NOMO-1 (cell line): ENCODE data around the gene MGMT.

Experiments used
- DNase-seq, 2 experiments: peaks; one replicate each; lab custom pipeline; 2025; ENCODE audit not compliant: unreplicated experiment in 2 of 2; lab: John Stamatoyannopoulos, UW

Gene MGMT

GRCh38 chr10:129536336-129536735 is 69.3 kb downstream of the MGMT start:
- no peak for DNase-seq

GRCh38 chr10:129537151-129537550 is 70.1 kb downstream of the MGMT start:
- DNase-seq: no peak

GRCh38 chr10:129538236-129538635 is 71.2 kb downstream of the MGMT start:
- no peak for DNase-seq

GRCh38 chr10:129541200-129541599 is 74.2 kb downstream of the MGMT start:
- DNase-seq: no peak

- no peak for DNase-seq
These were observed 74.9 kb downstream of the MGMT start for GRCh38 chr10:129541748-129542487.

GRCh38 chr10:129542589-129542988 is 75.5 kb downstream of the MGMT start:
- no peak for DNase-seq

GRCh38 chr10:129544205-129545202 is 77.5 kb downstream of the MGMT start:
- DNase-seq: no peak

- no peak for DNase-seq
These were observed 78.2 kb downstream of the MGMT start for GRCh38 chr10:129545261-129545660.

GRCh38 chr10:129546106-129546505 is 79.1 kb downstream of the MGMT start:
- no peak for DNase-seq

GRCh38 chr10:129547608-129548007 is 80.6 kb downstream of the MGMT start:
- DNase-seq: no peak

GRCh38 chr10:129548600-129548999 is 81.6 kb downstream of the MGMT start:
- no peak for DNase-seq

GRCh38 chr10:129550076-129550475 is 83.0 kb downstream of the MGMT start:
- no peak for DNase-seq

GRCh38 chr10:129550658-129551057 is 83.6 kb downstream of the MGMT start:
- no peak for DNase-seq

- no peak for DNase-seq
These were observed 85.1 kb downstream of the MGMT start for GRCh38 chr10:129552119-129552518.

GRCh38 chr10:129553928-129554327 is 86.9 kb downstream of the MGMT start:
- DNase-seq: no peak

- DNase-seq: no peak
These were observed 89.3 kb downstream of the MGMT start for GRCh38 chr10:129556316-129556715.

GRCh38 chr10:129560361-129560760 is 93.3 kb downstream of the MGMT start:
- DNase-seq: no peak

- no peak for DNase-seq
These were observed 95.4 kb downstream of the MGMT start for GRCh38 chr10:129562487-129562886.

- DNase-seq: no peak
These were observed 97.9 kb downstream of the MGMT start for GRCh38 chr10:129564923-129565322.

- DNase-seq: no peak
These were observed 101.7 kb downstream of the MGMT start for GRCh38 chr10:129568583-129569344.

- DNase-seq: no peak
These were observed 103.1 kb downstream of the MGMT start for GRCh38 chr10:129570185-129570584.
